ENCODE data around the gene SLC6A17.

The SLC6A17 gene

GRCh38 chr1:110224240-110224995 lies 74.1 kb downstream of the SLC6A17 start:
- DNase-seq, result no peak
- H3K27ac Mint-ChIP-seq, result no peak overlapping the region
- H3K4me1 Mint-ChIP-seq, result peaks cover 12% of the 10 kb centered on the region
- no peaks in the 10 kb centered on the region for H3K36me3 Mint-ChIP-seq (ENCODE audit: low read depth)
- no peaks in the 10 kb centered on the region for H3K9me3 Mint-ChIP-seq
- peaks cover 10% of the 10 kb centered on the region for H3K27me3 Mint-ChIP-seq (ENCODE audit: low read depth, poor library complexity)
- no peak overlapping the region for H3K4me3 Mint-ChIP-seq
- TF ChIP-seq CTCF (IDR thresholded peaks at IDR 0.05), result no peak

- Mint-ChIP-seq H3K36me3 (ENCODE audit: low read depth) (no peaks in the 10 kb centered on the region), H3K27me3 (ENCODE audit: low read depth, poor library complexity) (peaks cover 5% of the 10 kb centered on the region), H3K9me3 (no peaks in the 10 kb centered on the region), H3K4me3 (no peak overlapping the region), H3K4me1 (peaks cover 12% of the 10 kb centered on the region), H3K27ac (no peak overlapping the region)
- no peak for DNase-seq
- TF ChIP-seq CTCF (IDR thresholded peaks at IDR 0.05), result no peak
These were observed 74.9 kb downstream of the SLC6A17 start for GRCh38 chr1:110225212-110225611.

GRCh38 chr1:110225756-110226404 lies 75.6 kb downstream of the SLC6A17 start:
- Mint-ChIP-seq H3K36me3 (ENCODE audit: low read depth) (no peaks in the 10 kb centered on the region), H3K4me1 (peaks cover 12% of the 10 kb centered on the region), H3K27ac (no peak overlapping the region), H3K9me3 (no peaks in the 10 kb centered on the region), H3K4me3 (no peak overlapping the region), H3K27me3 (ENCODE audit: low read depth, poor library complexity) (peaks cover 7% of the 10 kb centered on the region)
- no peak for TF ChIP-seq CTCF (IDR thresholded peaks at IDR 0.05)
- DNase-seq, result no peak

GRCh38 chr1:110227774-110228173 lies 77.5 kb downstream of the SLC6A17 start:
- Mint-ChIP-seq H3K4me3 (no peak overlapping the region), H3K27me3 (ENCODE audit: low read depth, poor library complexity) (peaks cover 6% of the 10 kb centered on the region), H3K4me1 (peaks cover 12% of the 10 kb centered on the region), H3K27ac (no peak overlapping the region), H3K36me3 (ENCODE audit: low read depth) (no peaks in the 10 kb centered on the region), H3K9me3 (no peaks in the 10 kb centered on the region)
- DNase-seq, result no peak
- TF ChIP-seq CTCF (IDR thresholded peaks at IDR 0.05), result no peak

- H3K36me3 Mint-ChIP-seq (ENCODE audit: low read depth), result no peaks in the 10 kb centered on the region
- peak overlapping the region; percentile 74 for H3K27ac Mint-ChIP-seq
- peaks cover 12% of the 10 kb centered on the region for H3K4me1 Mint-ChIP-seq
- peaks cover 7% of the 10 kb centered on the region for H3K27me3 Mint-ChIP-seq (ENCODE audit: low read depth, poor library complexity)
- TF ChIP-seq CTCF (IDR thresholded peaks at IDR 0.05), result no peak
- H3K9me3 Mint-ChIP-seq, result no peaks in the 10 kb centered on the region
- DNase-seq, result no peak
- H3K4me3 Mint-ChIP-seq, result no peak overlapping the region
These were observed 78.1 kb downstream of the SLC6A17 start for GRCh38 chr1:110228381-110228780.
